ENCODE data around the gene SCRN2.
A peak's percentile ranks its signal among the peaks of the same experiment; 100 is the strongest.

Gene SCRN2

DNA sequence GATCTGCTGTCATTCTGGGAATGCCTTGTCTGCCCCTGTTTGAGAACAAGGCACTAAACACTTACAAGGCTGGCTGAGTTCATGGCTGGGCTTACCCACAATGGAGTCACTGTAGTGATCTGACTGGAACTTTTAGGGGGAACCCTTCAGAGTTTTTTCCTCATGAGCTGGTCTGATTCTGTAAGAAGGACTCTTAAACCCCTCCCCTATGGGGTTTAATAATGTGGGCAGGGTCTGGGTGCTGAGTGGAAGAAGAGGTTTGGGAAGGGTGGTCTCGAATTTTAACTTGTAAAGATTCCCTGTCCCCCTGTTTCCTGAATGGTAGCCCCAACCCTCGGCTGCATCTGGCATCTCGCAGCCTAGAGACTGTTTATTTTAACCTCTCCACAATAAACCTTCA is 50.0 kb downstream of the SCRN2 start:
- no peak for DNase-seq
- Histone ChIP-seq H3K23ac (ENCODE audit: low read length) (no peak overlapping the region), H3K56ac (ENCODE audit: low read length) (no peak overlapping the region), H3K27me3 (ENCODE audit: insufficient read depth, low read length, poor library complexity) (peaks cover 14% of the 10 kb centered on the region), H3K4me1 (ENCODE audit: control insufficient read depth, low read depth, low read length) (no peaks in the 10 kb centered on the region), H3K4me2 (ENCODE audit: low read length) (no peak overlapping the region), H3K9ac (ENCODE audit: low read length) (no peak overlapping the region), H3K4me3 (ENCODE audit: low read length) (no peak overlapping the region), H3K79me2 (ENCODE audit: control insufficient read depth, insufficient read depth, low read length) (no peaks in the 10 kb centered on the region), H3K4ac (ENCODE audit: low read depth, low read length) (no peak overlapping the region), H2BK120ac (ENCODE audit: low read depth, low read length) (no peak overlapping the region), H3K79me1 (ENCODE audit: low read length) (no peaks in the 10 kb centered on the region), H2BK15ac (replicated peaks; ENCODE audit: low read depth) (no peak overlapping the region), H4K5ac (ENCODE audit: low read length) (no peak overlapping the region), H3K18ac (ENCODE audit: low read length) (no peak overlapping the region), H4K8ac (ENCODE audit: low read depth, low read length) (peak overlapping the region; percentile 39), H2AK5ac (ENCODE audit: low read length) (no peak overlapping the region), H2BK5ac (ENCODE audit: low read length) (no peak overlapping the region), H3K27ac (ENCODE audit: low read depth, low read length) (no peak overlapping the region), H3K36me3 (ENCODE audit: control insufficient read depth, insufficient read depth, low read length) (no peaks in the 10 kb centered on the region)
- WGBS (ENCODE audit: extremely low coverage, insufficient coverage, low lambda C conversion rate): no CpG with 5 or more reads among the region's 3 CpGs

- H4K8ac ChIP-seq (ENCODE audit: low read depth, low read length): no peak overlapping the region
- no peaks in the 10 kb centered on the region for H3K36me3 ChIP-seq (ENCODE audit: control insufficient read depth, insufficient read depth, low read length)
- no peak overlapping the region for H3K23ac ChIP-seq (ENCODE audit: low read length)
- no peak overlapping the region for H2BK5ac ChIP-seq (ENCODE audit: low read length)
- peak overlapping the region; percentile 17 for H3K4me3 ChIP-seq (ENCODE audit: low read length)
- no CpG with 5 or more reads among the region's 70 CpGs for WGBS (ENCODE audit: extremely low coverage, insufficient coverage, low lambda C conversion rate)
- no peaks in the 10 kb centered on the region for H3K79me1 ChIP-seq (ENCODE audit: low read length)
- H2BK15ac ChIP-seq (replicated peaks; ENCODE audit: low read depth): no peak overlapping the region
- no peak overlapping the region for H3K18ac ChIP-seq (ENCODE audit: low read length)
- no peak overlapping the region for H3K27ac ChIP-seq (ENCODE audit: low read depth, low read length)
- no peak overlapping the region for H3K9ac ChIP-seq (ENCODE audit: low read length)
- no peak overlapping the region for H4K5ac ChIP-seq (ENCODE audit: low read length)
- peaks cover 14% of the 10 kb centered on the region for H3K27me3 ChIP-seq (ENCODE audit: insufficient read depth, low read length, poor library complexity)
- H3K4ac ChIP-seq (ENCODE audit: low read depth, low read length): no peak overlapping the region
- peak overlapping the region; percentile 60 for H3K56ac ChIP-seq (ENCODE audit: low read length)
- H3K79me2 ChIP-seq (ENCODE audit: control insufficient read depth, insufficient read depth, low read length): no peaks in the 10 kb centered on the region
- H2AK5ac ChIP-seq (ENCODE audit: low read length): no peak overlapping the region
- no peaks in the 10 kb centered on the region for H3K4me1 ChIP-seq (ENCODE audit: control insufficient read depth, low read depth, low read length)
- no peak overlapping the region for H2BK120ac ChIP-seq (ENCODE audit: low read depth, low read length)
- H3K4me2 ChIP-seq (ENCODE audit: low read length): peak overlapping the region; percentile 73
- DNase-seq: peak; percentile 65
Measured at GRCh38 chr17:47789611-47790561, 51.2 kb downstream of the SCRN2 start.
